ENCODE data around the gene SYVN1.
A peak's percentile ranks its signal among the peaks of the same experiment; 100 is the strongest.

The SYVN1 gene

GRCh38 chr11:65078786-65079342, 55.5 kb downstream of the SYVN1 start:
- Histone ChIP-seq H3K4me1 (ENCODE audit: control insufficient read depth, insufficient read depth, low read length) (peaks cover 3% of the 10 kb centered on the region; the same call in 1 of the 2 replicates), H3K27ac (ENCODE audit: extremely low read depth, low read depth, low read length) (no peak overlapping the region), H3K36me3 (ENCODE audit: control insufficient read depth in 2 of 2, insufficient read depth in 1 of 2, low read length in 2 of 2) (peaks cover 5 to 71% of the 10 kb centered on the region in 2 experiments; a peak in 2 of 3 replicates), H3K9me3 (ENCODE audit: control insufficient read depth, insufficient read depth, low read depth, low read length) (no peaks in the 10 kb centered on the region), H3K4me3 (ENCODE audit: low read depth, low read length) (no peak overlapping the region)
- ChIA-PET POLR2A (interaction anchor here (0.6 kb wide), 1 partner anchor 28 kb away, joined by 6 read pairs; no protein-coding TSS in a partner anchor), CTCF (interaction anchor here (0.6 to 1.5 kb wide), 7 partner anchors 9 to 226 kb away, joined by 3 to 6 read pairs (median 3); partner anchors contain the start of gene NAALADL1)
- no peak for TF ChIP-seq ZNF184 (tag by site-specific recombination; IDR thresholded peaks at IDR 0.05)
- TF ChIP-seq ZBTB20 (tag by site-specific recombination; IDR thresholded peaks at IDR 0.05) = no peak
- no peak for TF ChIP-seq ZNF239 (tag by site-specific recombination; IDR thresholded peaks at IDR 0.05)
- no peak for TF ChIP-seq ZFHX2 (tag by site-specific recombination; conservative IDR thresholded peaks at IDR 0.05)
- TF ChIP-seq HOXD13 (CRISPR knock-in tag; IDR thresholded peaks at IDR 0.05; ENCODE audit: borderline replicate concordance) = no peak
- no peak for TF ChIP-seq ZBTB17 (tag by site-specific recombination; IDR thresholded peaks at IDR 0.05)
- no peak for TF ChIP-seq SETDB1 (IDR thresholded peaks at IDR 0.05; ENCODE audit: insufficient read length, low read length)
- no peak for TF ChIP-seq ZNF266 (tag by site-specific recombination; IDR thresholded peaks at IDR 0.05; ENCODE audit: low read depth)
- TF ChIP-seq ZNF704 (tag by site-specific recombination; IDR thresholded peaks at IDR 0.05) = no peak
- no peak for TF ChIP-seq ZNF621 (tag by site-specific recombination; IDR thresholded peaks at IDR 0.05)
- TF ChIP-seq CTCF (tag by site-specific recombination; IDR thresholded peaks at IDR 0.05) = no peak
- no peak for TF ChIP-seq PATZ1 (tag by site-specific recombination; IDR thresholded peaks at IDR 0.05)
- no peak for TF ChIP-seq ZNF23 (tag by site-specific recombination; IDR thresholded peaks at IDR 0.05; ENCODE audit: borderline replicate concordance)
- TF ChIP-seq ZNF624 (tag by site-specific recombination; IDR thresholded peaks at IDR 0.05) = no peak
- no peak for TF ChIP-seq SP2 (tag by site-specific recombination; IDR thresholded peaks at IDR 0.05)

- Histone ChIP-seq H3K4me1 (ENCODE audit: control insufficient read depth, insufficient read depth, low read length) (peaks cover 3% of the 10 kb centered on the region; the same call in 1 of the 2 replicates), H3K9me3 (ENCODE audit: control insufficient read depth, insufficient read depth, low read depth, low read length) (no peaks in the 10 kb centered on the region), H3K4me3 (ENCODE audit: low read depth, low read length) (no peak overlapping the region), H3K27ac (ENCODE audit: extremely low read depth, low read depth, low read length) (no peak overlapping the region), H3K36me3 (ENCODE audit: control insufficient read depth in 2 of 2, insufficient read depth in 1 of 2, low read length in 2 of 2) (peaks cover 5 to 71% of the 10 kb centered on the region in 2 experiments; a peak in 2 of 3 replicates)
- CTCF ChIA-PET = interaction anchor here (0.6 to 1.5 kb wide), 9 partner anchors 8 to 225 kb away, joined by 3 to 6 read pairs (median 4); partner anchors contain the start of genes NAALADL1 and SAC3D1
- TF ChIP-seq CTCF (tag by site-specific recombination; IDR thresholded peaks at IDR 0.05) (peak; percentile 36), BCL11A (tag by site-specific recombination; IDR thresholded peaks at IDR 0.05; ENCODE audit: low read depth) (no peak)
- POLR2A ChIA-PET = interaction anchor here (0.6 kb wide), 1 partner anchor 27 kb away, joined by 6 read pairs; no protein-coding TSS in a partner anchor
Measured at GRCh38 chr11:65078151-65078550, 56.2 kb downstream of the SYVN1 start.

All from HEK293 (cell line).